ENCODE measurements around the gene UNC5A. TPM values are rescaled to one million over a fixed set of nuclear protein-coding genes. Genes with fewer than 3 reads are reported as not detected.

UNC5A gene
- not detected for total RNA-seq

DNA sequence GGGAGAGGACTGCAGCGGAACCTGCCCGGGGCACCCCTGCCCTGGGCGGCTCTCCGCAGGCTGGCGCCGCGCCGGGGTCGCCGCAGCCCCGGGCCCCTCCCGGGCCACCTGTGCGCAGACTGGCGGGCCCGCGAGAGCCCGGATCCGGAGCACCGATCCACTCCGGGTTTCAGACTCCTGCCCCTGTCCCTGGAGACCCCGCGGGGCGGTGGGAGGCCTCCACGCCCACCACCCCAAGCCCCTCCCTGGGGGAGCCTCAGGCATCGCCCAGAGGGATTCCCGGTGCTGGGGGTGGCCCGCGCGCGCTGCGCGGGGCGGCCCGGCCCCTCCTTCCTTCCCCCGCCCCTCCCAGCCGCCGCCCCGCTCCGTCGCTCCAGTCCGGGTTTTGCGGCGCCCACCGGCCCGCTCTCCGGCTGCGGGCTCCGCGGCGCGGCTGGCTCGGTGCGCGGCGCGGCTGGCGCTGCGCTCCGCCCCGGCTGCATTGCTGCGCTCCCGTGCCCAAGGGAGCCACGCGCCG lies at the start of gene UNC5A:
Gene UNC5A, plus strand, starts transcription at position 479 of the 517 bp plus-strand sequence. CDS start 192 bp downstream, outside the sequence.
- Mint-ChIP-seq H3K27ac (no peak within 1 kb of the TSS), H3K4me3 (peak within 1 kb of the TSS; percentile 69), H3K9me3 (no peaks in the 10 kb centered on the region), H3K4me1 (ENCODE audit: low read depth in 2 of 2) (peaks cover 7 to 16% of the 10 kb centered on the region in 2 donors), H3K36me3 (no peaks in the 10 kb centered on the region), H3K27me3 (peaks cover 44 to 60% of the 10 kb centered on the region in 2 donors)
- DNase-seq (ENCODE audit: low spot score) (peak; percentile 62), ATAC-seq (peak; percentile 35 to 67)

DNA sequence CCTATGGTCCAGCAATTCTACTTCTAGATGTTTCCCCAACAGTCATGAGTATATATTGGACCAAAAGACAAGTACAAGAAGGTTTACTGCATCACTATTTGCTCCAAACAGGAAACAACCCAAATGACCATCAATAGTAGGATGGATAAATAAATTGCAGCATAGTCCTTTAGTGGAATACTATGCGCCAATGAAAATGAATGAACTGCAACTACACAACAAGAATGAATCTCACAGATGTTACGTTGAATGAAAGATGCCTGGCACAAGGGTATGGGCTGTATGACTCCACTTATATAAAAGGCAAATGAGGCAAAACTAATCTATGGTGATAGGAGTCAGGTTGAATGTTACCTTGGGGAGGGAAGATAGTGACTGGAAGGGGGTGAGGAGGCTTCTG lies 48.6 kb upstream of the UNC5A start:
- Mint-ChIP-seq H3K4me1 (ENCODE audit: low read depth in 2 of 2) (no peaks in the 10 kb centered on the region), H3K27ac (no peak overlapping the region), H3K36me3 (peaks cover 16% of the 10 kb centered on the region), H3K4me3 (no peak overlapping the region), H3K27me3 (peaks cover 46 to 60% of the 10 kb centered on the region in 2 donors), H3K9me3 (peaks cover 7% of the 10 kb centered on the region)
- DNase-seq (ENCODE audit: low spot score) (no peak), ATAC-seq (no peak)

DNA sequence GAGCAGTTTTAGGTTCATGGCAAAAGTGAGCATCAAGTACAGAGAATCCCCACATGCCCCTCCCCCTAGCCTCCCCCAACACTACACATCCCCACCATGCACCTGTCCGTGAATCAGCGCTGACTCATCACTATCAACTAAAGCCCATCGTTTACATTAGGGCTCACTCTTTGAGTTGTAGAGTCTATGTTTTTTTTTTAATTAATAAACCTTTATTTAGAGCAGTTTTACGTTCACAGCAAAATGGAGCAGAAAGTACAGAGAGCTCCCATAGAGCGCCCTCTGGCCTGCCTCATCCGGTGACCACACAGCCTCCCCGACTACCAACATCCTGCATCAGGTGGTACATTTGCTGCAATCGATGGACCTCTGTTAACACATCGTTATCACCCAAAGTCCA lies 47.9 kb upstream of the UNC5A start:
- peaks cover 7% of the 10 kb centered on the region for H3K9me3 Mint-ChIP-seq
- ATAC-seq, result no peak
- no peak overlapping the region for H3K4me3 Mint-ChIP-seq
- H3K4me1 Mint-ChIP-seq (ENCODE audit: low read depth in 2 of 2), result no peaks in the 10 kb centered on the region
- H3K27ac Mint-ChIP-seq, result no peak overlapping the region
- DNase-seq (ENCODE audit: low spot score), result no peak
- peaks cover 48 to 60% of the 10 kb centered on the region in 2 donors for H3K27me3 Mint-ChIP-seq
- peaks cover 15% of the 10 kb centered on the region for H3K36me3 Mint-ChIP-seq

DNA sequence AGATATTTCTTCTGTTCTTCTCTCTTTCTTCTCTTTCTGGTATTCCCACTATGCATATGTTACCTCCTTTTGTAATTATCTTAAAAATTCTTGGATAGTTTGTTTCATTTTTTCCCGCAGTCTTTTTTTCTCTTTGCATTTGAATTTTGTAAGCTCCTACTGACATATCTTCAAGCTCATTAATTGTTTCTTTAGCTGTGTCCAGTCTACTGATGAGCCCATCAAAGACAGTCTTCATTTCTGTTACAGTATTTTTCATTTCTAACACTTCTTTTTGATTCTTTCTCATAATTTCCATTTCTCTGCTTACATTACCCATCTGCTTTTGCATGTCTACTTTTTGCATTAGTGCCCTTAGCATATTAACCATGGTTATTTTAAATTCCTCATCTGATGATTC lies 44.7 kb upstream of the UNC5A start:
- Mint-ChIP-seq H3K4me3 (no peak overlapping the region), H3K27me3 (peaks cover 48 to 58% of the 10 kb centered on the region in 2 donors), H3K27ac (no peak overlapping the region), H3K9me3 (peaks cover 7% of the 10 kb centered on the region), H3K36me3 (peaks cover 13% of the 10 kb centered on the region), H3K4me1 (ENCODE audit: low read depth in 2 of 2) (no peaks in the 10 kb centered on the region)
- ATAC-seq (no peak), DNase-seq (ENCODE audit: low spot score) (no peak)

DNA sequence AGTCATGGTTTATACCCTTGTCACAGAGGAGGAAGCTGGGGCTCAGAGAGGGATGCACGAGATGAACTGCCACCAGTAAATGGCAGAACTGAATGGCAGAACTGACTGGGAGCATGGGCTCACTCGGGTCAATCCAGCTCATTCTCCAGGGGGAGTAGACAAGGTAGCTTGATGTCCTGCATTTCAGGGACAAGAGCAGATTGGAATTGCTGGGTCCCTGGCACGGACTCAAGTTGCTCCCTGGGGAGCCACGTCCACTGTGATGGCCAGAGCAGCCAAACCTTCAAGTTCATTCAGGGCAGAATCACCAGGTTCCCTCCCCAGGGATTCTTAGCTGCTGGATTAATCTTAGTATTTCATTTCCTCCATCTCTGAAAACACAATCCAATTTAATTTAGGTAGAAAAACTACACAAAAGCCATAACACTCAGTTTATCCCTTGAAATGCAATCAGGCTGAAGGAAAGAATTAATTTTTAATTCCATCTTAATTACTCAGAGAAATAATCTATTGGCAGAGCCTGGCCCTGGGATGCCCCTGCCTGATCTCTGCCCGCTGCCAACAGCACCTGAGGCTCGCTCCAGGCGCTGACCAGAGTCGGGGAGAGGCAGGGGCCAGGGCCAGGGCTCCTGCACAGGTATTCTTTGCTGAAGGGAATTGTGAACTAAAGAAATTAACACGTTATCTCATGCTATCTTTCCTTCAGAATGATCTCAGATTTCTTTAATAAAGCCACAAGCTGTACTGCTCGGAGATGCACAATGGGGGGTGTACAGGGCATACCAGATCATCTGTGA lies 42.0 kb upstream of the UNC5A start:
- DNase-seq (ENCODE audit: low spot score), result no peak
- peaks cover 13% of the 10 kb centered on the region for H3K36me3 Mint-ChIP-seq
- no peak for ATAC-seq
- no peak overlapping the region for H3K27ac Mint-ChIP-seq
- peaks cover 7% of the 10 kb centered on the region for H3K9me3 Mint-ChIP-seq
- H3K27me3 Mint-ChIP-seq, result peaks cover 46 to 49% of the 10 kb centered on the region in 2 donors
- no peak overlapping the region for H3K4me3 Mint-ChIP-seq
- no peaks in the 10 kb centered on the region for H3K4me1 Mint-ChIP-seq (ENCODE audit: low read depth in 2 of 2)

DNA sequence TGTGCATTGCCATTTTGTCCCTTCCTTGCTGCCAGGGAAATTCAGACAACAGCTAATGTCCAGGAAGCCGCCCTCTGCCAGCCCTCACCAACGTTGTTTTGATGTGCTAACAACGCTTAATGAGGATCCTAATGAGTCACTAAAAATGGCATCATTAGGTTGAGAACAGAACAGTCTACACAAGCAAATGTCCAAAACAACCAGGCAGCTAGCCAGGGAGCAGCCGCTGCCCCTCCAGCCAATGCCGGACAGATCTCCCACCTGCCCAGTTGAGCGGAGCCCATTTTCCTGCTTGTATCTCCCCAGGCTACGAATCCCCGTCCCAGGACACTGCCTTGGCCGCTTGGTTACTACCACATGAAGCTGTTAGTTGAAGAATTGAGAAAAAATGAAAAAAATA lies 40.4 kb upstream of the UNC5A start:
- peaks cover 0 to under 1% of the 10 kb centered on the region in 2 donors for H3K4me1 Mint-ChIP-seq (ENCODE audit: low read depth in 2 of 2)
- no peak for ATAC-seq
- no peak overlapping the region for H3K27ac Mint-ChIP-seq
- peaks cover 12% of the 10 kb centered on the region for H3K36me3 Mint-ChIP-seq
- no peak overlapping the region for H3K4me3 Mint-ChIP-seq
- no peak for DNase-seq (ENCODE audit: low spot score)
- peaks cover 34 to 37% of the 10 kb centered on the region in 2 donors for H3K27me3 Mint-ChIP-seq
- peaks cover 7% of the 10 kb centered on the region for H3K9me3 Mint-ChIP-seq

DNA sequence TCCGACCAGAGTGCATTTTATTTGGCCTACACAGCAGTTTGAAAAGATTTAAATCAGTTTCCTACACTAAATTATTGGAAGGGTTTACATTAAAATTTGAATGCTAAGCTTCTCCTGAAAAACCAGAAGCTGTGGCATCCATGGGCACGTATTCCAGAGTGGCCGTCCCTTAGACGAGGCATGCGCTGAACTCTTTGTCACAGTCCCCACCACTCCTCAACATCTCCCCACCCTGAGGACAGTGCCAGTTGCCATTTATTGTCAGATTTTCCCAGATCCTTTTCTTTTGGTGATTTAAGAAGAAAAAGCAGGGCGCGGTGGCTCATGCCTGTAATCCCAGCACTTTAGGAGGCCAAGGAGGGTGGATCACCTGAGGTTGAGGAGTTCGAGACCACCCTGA lies 39.9 kb upstream of the UNC5A start:
- ATAC-seq (no peak), DNase-seq (ENCODE audit: low spot score) (no peak)
- Mint-ChIP-seq H3K27ac (no peak overlapping the region), H3K4me1 (ENCODE audit: low read depth in 2 of 2) (peaks cover 0 to 3% of the 10 kb centered on the region in 2 donors), H3K9me3 (peaks cover 6% of the 10 kb centered on the region), H3K36me3 (peaks cover 7% of the 10 kb centered on the region), H3K4me3 (no peak overlapping the region), H3K27me3 (peaks cover 34 to 38% of the 10 kb centered on the region in 2 donors)

DNA sequence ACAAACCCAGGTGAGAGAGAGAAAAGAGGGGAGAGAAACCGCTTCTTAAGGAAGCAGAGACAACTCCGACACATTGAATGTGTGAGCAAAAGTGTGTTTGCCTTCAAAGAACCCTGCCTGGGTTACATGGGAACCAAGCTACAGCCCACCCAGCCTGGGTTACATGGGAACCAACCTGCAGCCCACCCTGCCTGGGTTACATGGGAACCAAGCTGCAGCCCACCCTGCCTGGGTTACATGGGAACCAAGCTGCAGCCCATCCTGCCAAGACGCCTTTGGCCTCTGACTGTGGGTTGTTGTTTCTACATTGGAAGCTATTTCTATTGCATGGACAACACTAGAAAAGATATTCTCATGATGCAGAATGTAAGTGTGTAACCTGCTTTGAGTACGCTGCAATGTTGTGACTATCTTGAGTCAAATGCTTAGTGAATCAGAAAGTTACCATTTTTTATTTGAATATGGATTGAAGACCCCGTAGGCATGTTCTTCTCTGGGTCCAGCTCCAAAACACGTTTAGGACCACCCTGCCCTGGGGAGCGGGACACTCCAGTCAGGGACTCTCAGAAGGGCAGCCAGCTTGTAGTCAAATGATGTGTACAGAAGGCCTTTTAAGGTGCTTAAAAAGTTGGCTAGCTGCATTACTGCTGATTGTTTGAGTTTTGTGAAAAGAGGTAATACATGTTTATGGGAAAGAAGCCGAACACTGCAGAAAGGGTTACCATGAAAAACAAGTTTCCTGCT lies 39.1 kb upstream of the UNC5A start:
- Mint-ChIP-seq H3K4me3 (no peak overlapping the region), H3K27ac (no peak overlapping the region), H3K27me3 (peaks cover 29 to 32% of the 10 kb centered on the region in 2 donors), H3K9me3 (no peaks in the 10 kb centered on the region), H3K36me3 (no peaks in the 10 kb centered on the region), H3K4me1 (ENCODE audit: low read depth in 2 of 2) (peaks cover 0 to 3% of the 10 kb centered on the region in 2 donors)
- ATAC-seq, result no peak
- no peak for DNase-seq (ENCODE audit: low spot score)

DNA sequence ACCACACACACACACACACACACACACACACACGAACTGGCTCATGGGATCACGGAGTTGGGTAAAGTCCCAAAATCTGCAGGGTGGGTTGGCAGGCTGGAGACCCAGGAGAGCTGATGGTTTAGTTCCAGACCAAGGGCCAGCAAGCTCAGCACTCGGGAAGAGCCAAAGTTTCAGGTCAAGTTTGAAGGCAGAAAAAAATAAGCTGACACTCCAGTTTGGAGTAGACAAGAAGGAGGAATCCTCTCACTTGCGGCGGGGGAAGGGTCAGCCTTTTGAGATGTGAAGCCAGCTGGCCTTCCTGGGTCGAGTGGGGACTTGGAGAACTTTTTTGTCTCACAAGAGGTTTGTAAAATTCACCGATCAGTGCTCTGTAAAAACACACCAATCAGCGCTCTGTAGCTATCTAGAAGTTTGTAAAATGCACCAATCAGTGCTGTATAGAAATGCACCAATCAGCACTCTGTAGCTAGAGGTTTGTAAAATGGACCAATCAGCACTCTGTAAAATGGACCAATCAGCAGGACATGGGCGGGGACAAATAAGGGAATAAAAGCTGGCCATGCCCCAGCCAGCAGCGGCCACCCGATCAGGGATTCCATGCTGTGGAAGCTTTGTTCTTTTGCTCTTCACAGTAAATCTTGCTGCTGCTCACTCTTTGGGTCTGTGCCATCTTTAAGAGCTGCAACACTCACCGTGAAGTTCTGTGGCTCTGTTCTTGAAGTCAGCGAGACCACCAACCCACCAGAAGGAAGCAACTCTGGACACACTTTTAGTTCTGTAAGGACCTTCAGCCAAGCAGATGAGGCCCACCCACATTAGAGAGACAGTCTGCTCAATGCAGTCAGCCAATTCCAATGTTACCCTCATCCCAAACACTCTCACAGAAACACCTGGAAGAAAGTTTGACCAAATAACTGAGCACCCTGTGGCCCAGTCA lies 37.8 kb upstream of the UNC5A start:
- Mint-ChIP-seq H3K4me1 (ENCODE audit: low read depth in 2 of 2) (peaks cover 0 to 3% of the 10 kb centered on the region in 2 donors), H3K27me3 (peaks cover 23 to 30% of the 10 kb centered on the region in 2 donors), H3K9me3 (no peaks in the 10 kb centered on the region), H3K36me3 (no peaks in the 10 kb centered on the region), H3K27ac (no peak overlapping the region), H3K4me3 (no peak overlapping the region)
- DNase-seq (ENCODE audit: low spot score), result no peak
- no peak for ATAC-seq

DNA sequence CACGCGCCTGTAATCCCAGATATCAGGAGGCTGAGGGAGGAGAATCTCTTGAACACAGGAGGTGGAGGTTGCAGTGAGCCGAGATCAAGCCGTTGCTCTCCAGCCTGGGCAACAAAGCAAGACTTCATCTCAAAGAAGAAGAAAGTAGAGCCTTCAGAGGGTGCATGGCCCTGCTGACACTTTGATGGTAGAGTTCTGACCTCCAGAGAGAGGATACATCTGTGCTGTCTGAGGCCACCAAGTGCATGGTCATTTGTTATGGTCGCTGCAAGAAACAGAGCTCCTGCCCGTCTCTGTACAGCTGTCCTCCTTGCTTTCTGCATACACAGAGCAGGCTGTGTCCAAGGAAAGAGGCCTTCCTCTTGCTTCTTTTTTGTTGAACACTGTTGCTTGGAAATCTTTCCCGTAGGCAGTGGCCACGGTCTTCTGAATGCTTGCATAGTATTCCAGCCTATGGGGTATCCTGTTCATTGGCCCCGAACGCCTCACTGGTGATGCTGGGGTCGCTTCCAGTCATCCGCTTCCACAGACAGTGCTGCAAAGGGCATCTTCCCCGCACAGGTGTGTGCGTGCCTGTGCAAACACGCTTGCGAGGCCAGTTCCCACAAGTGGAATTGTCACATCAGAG lies 36.8 kb upstream of the UNC5A start:
- Mint-ChIP-seq H3K27me3 (peaks cover 20 to 27% of the 10 kb centered on the region in 2 donors), H3K4me3 (no peak overlapping the region)
- ATAC-seq, result no peak

DNA sequence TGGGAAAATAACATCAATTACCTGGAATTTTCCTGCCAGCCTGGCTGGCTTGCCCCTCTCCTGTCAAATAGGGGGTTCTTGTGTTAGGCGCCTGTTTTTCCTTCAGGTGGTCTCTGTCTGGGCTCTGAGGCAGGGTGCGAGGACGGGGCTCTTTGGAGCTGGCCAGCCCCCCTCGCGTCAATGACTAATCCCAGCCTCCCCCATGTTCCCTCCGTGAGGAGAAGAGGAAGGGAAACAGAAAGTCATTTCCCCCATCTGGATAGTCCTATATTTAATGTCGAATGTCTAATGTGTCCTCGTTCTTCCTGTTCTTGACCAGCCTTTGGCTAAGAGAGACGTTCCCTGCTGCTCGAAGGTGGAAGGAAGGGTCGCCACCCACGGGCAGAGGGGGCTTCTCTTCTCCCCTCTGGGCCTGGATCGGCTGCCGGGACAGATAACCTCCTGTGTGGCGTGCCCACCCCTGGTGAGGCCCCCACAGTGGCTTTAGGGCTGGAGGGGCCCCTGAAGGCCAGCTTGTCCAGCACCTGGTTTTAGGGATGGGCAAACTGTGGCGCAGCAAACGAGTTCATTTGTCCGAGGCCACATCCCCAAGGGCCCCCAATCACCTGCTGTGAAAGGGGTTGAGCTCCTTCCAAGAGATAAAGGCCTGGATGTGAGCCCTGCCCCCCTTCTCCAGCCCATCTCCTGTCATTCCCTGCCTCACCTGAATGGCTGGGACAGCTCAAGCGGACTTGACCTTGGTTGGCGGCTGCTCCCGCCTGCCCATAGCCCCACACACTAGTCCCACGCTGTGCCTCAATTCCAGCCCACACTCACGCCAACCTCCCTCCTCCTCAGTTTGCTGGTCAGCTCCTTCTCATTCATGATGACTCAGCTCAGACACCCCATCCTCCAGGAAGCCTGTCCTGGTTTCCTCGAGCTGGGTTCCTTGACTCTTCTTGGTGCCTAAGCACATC lies 35.9 kb upstream of the UNC5A start:
- DNase-seq (ENCODE audit: low spot score) (no peak), ATAC-seq (no peak)
- H3K4me1 Mint-ChIP-seq (ENCODE audit: low read depth in 2 of 2), result peaks cover 0 to 3% of the 10 kb centered on the region in 2 donors
- peaks cover 20 to 27% of the 10 kb centered on the region in 2 donors for H3K27me3 Mint-ChIP-seq
- no peak overlapping the region for H3K27ac Mint-ChIP-seq
- no peaks in the 10 kb centered on the region for H3K9me3 Mint-ChIP-seq
- H3K4me3 Mint-ChIP-seq, result no peak overlapping the region
- H3K36me3 Mint-ChIP-seq, result no peaks in the 10 kb centered on the region

More for the DNA sequence above, 36.8 kb upstream of the UNC5A start:
- no peaks in the 10 kb centered on the region for H3K36me3 Mint-ChIP-seq
- no peak for DNase-seq (ENCODE audit: low spot score)
- no peak overlapping the region for H3K27ac Mint-ChIP-seq
- H3K9me3 Mint-ChIP-seq, result no peaks in the 10 kb centered on the region
- H3K4me1 Mint-ChIP-seq (ENCODE audit: low read depth in 2 of 2), result peaks cover 0 to 3% of the 10 kb centered on the region in 2 donors

DNA sequence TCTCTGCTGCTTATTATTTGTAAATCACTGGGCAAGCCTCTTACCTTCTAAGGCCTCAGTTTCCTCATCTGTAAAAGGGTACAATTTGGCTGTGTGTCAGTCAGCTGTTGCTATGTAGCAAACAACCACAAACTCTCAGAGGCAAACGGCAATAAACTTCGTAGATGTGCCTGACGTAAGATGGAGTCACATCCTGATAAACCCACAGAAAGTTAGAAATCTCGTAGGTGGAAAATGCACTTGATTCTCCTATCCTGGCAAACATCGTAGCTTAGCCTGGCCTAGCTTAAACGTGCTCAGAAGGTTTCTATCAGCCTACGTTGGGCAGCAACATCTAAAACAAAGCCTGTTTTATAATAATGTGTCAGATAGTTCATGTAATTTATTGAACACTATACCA lies 35.0 kb upstream of the UNC5A start:
- no peak overlapping the region for H3K27ac Mint-ChIP-seq
- H3K27me3 Mint-ChIP-seq, result peaks cover 18 to 29% of the 10 kb centered on the region in 2 donors
- H3K4me3 Mint-ChIP-seq, result no peak overlapping the region
- no peaks in the 10 kb centered on the region for H3K36me3 Mint-ChIP-seq
- no peaks in the 10 kb centered on the region for H3K9me3 Mint-ChIP-seq
- ATAC-seq, result no peak
- no peak for DNase-seq (ENCODE audit: low spot score)
- peaks cover 0 to 3% of the 10 kb centered on the region in 2 donors for H3K4me1 Mint-ChIP-seq (ENCODE audit: low read depth in 2 of 2)

All from natural killer cell treated with Interleukin-12 subunit alpha and Interleukin-12 subunit beta and Interleukin-15 and Interleukin-18, amount 100 ng/mL, for 72 hours (primary cell).